ENCODE results near the gene PRR15.

DNA sequence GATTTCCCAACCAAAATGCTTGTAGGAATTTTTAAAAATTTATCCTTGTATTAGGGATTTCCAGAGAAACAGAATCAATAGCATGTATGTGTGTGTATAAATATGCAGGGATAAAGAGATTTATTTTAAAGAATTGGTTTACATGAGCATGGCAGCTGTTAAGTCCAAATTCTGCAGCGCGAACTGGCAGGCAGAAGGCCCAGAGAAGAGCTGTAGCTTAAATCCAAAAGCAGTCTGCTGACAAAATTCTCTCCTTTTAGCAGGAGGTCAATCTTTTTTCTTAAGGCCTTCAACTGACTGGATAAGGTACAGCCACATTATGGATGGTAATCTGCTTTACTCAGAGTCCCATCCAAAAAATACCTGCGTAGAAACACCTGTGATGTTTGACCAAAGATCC is 42.0 kb downstream of the PRR15 start:
- TF ChIP-seq, protein P1, sequence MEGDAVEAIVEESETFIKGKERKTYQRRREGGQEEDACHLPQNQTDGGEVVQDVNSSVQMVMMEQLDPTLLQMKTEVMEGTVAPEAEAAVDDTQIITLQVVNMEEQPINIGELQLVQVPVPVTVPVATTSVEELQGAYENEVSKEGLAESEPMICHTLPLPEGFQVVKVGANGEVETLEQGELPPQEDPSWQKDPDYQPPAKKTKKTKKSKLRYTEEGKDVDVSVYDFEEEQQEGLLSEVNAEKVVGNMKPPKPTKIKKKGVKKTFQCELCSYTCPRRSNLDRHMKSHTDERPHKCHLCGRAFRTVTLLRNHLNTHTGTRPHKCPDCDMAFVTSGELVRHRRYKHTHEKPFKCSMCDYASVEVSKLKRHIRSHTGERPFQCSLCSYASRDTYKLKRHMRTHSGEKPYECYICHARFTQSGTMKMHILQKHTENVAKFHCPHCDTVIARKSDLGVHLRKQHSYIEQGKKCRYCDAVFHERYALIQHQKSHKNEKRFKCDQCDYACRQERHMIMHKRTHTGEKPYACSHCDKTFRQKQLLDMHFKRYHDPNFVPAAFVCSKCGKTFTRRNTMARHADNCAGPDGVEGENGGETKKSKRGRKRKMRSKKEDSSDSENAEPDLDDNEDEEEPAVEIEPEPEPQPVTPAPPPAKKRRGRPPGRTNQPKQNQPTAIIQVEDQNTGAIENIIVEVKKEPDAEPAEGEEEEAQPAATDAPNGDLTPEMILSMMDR (conservative IDR thresholded peaks at IDR 0.05; ENCODE audit: low read length) = no peak
- no peak for TF ChIP-seq EZH2phosphoT487 (IDR thresholded peaks at IDR 0.05; ENCODE audit: borderline replicate concordance, low read depth, low read length)
